ENCODE data around the gene CERK. TPM values are rescaled to one million over a fixed set of nuclear protein-coding genes. Genes with fewer than 3 reads are reported as not detected.
A peak's percentile ranks its signal among the peaks of the same experiment; 100 is the strongest.

CERK gene
- total and polyA plus RNA-seq, 2 experiments from 2014 or later: 37.2 to 74.9 TPM

GRCh38 chr22:46682011-46682731 lies 55.9 kb downstream of the CERK start:
- no peak overlapping the region for H3K27ac ChIP-seq
- TF ChIP-seq CTCF (IDR thresholded peaks at IDR 0.05; ENCODE audit: low read depth, low read length): no peak
- H3K36me3 ChIP-seq: peaks cover 10% of the 10 kb centered on the region
- no peaks in the 10 kb centered on the region for H3K9me3 ChIP-seq (ENCODE audit: low read depth)
- H3K27me3 ChIP-seq: no peaks in the 10 kb centered on the region
- H3K4me3 ChIP-seq: no peak overlapping the region
- H3K4me1 ChIP-seq (ENCODE audit: low read depth): peaks cover 20% of the 10 kb centered on the region
- DNase-seq (ENCODE audit: low read depth in 1 of 2, low spot score in 1 of 2): no peak

- peaks cover 5% of the 10 kb centered on the region for H3K36me3 ChIP-seq
- TF ChIP-seq CTCF (IDR thresholded peaks at IDR 0.05; ENCODE audit: low read depth, low read length): peak; percentile 25
- H3K27me3 ChIP-seq: no peaks in the 10 kb centered on the region
- H3K4me1 ChIP-seq (ENCODE audit: low read depth): peaks cover 19% of the 10 kb centered on the region
- no peaks in the 10 kb centered on the region for H3K9me3 ChIP-seq (ENCODE audit: low read depth)
- no peak overlapping the region for H3K4me3 ChIP-seq
- DNase-seq (ENCODE audit: low read depth in 1 of 2, low spot score in 1 of 2): no peak
- peak overlapping the region; percentile 18 for H3K27ac ChIP-seq
Observed at GRCh38 chr22:46681010-46681409, 57.0 kb downstream of the CERK start.

GRCh38 chr22:46679706-46680269 lies 58.3 kb downstream of the CERK start:
- no peaks in the 10 kb centered on the region for H3K36me3 ChIP-seq
- H3K27ac ChIP-seq: no peak overlapping the region
- no peak for TF ChIP-seq CTCF (IDR thresholded peaks at IDR 0.05; ENCODE audit: low read depth, low read length)
- H3K9me3 ChIP-seq (ENCODE audit: low read depth): no peaks in the 10 kb centered on the region
- H3K4me3 ChIP-seq: no peak overlapping the region
- peaks cover 8% of the 10 kb centered on the region for H3K4me1 ChIP-seq (ENCODE audit: low read depth)
- no peaks in the 10 kb centered on the region for H3K27me3 ChIP-seq
- no peak for DNase-seq (ENCODE audit: low read depth in 1 of 2, low spot score in 1 of 2)

GRCh38 chr22:46678785-46679700 lies 59.0 kb downstream of the CERK start:
- TF ChIP-seq CTCF (IDR thresholded peaks at IDR 0.05; ENCODE audit: low read depth, low read length): no peak
- H3K27ac ChIP-seq: no peak overlapping the region
- no peaks in the 10 kb centered on the region for H3K9me3 ChIP-seq (ENCODE audit: low read depth)
- DNase-seq (ENCODE audit: low read depth in 1 of 2, low spot score in 1 of 2): no peak
- H3K27me3 ChIP-seq: no peaks in the 10 kb centered on the region
- peaks cover 3% of the 10 kb centered on the region for H3K4me1 ChIP-seq (ENCODE audit: low read depth)
- no peaks in the 10 kb centered on the region for H3K36me3 ChIP-seq
- no peak overlapping the region for H3K4me3 ChIP-seq

GRCh38 chr22:46678003-46678657 lies 59.9 kb downstream of the CERK start:
- Histone ChIP-seq H3K4me3 (no peak overlapping the region), H3K36me3 (no peaks in the 10 kb centered on the region), H3K4me1 (ENCODE audit: low read depth) (no peaks in the 10 kb centered on the region), H3K9me3 (ENCODE audit: low read depth) (no peaks in the 10 kb centered on the region), H3K27ac (no peak overlapping the region), H3K27me3 (no peaks in the 10 kb centered on the region)
- DNase-seq (ENCODE audit: low read depth in 1 of 2, low spot score in 1 of 2): no peak
- TF ChIP-seq CTCF (IDR thresholded peaks at IDR 0.05; ENCODE audit: low read depth, low read length): no peak
